Stimulated activated CD8-positive, alpha-beta memory T cell treated with anti-CD3 and anti-CD28 coated beads, Interleukin-2, amount 100 ng/mL, for 48 hours (primary cell): ENCODE data around the gene AP5M1.
"Not testable (repeated sequence)": the region's sequence is repeated elsewhere in the genome, so short reads cannot be mapped to it uniquely, and the experiment has no call there.

Experiments used
- DNase-seq, 2 donors: peaks; one replicate each; pipeline ENCODE4 v3.0.0-alpha.2; 2020; ENCODE audit warnings: low read depth in 2 of 2

The AP5M1 gene, protein sequence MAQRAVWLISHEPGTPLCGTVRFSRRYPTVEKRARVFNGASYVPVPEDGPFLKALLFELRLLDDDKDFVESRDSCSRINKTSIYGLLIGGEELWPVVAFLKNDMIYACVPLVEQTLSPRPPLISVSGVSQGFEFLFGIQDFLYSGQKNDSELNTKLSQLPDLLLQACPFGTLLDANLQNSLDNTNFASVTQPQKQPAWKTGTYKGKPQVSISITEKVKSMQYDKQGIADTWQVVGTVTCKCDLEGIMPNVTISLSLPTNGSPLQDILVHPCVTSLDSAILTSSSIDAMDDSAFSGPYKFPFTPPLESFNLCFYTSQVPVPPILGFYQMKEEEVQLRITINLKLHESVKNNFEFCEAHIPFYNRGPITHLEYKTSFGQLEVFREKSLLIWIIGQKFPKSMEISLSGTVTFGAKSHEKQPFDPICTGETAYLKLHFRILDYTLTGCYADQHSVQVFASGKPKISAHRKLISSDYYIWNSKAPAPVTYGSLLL

DNA sequence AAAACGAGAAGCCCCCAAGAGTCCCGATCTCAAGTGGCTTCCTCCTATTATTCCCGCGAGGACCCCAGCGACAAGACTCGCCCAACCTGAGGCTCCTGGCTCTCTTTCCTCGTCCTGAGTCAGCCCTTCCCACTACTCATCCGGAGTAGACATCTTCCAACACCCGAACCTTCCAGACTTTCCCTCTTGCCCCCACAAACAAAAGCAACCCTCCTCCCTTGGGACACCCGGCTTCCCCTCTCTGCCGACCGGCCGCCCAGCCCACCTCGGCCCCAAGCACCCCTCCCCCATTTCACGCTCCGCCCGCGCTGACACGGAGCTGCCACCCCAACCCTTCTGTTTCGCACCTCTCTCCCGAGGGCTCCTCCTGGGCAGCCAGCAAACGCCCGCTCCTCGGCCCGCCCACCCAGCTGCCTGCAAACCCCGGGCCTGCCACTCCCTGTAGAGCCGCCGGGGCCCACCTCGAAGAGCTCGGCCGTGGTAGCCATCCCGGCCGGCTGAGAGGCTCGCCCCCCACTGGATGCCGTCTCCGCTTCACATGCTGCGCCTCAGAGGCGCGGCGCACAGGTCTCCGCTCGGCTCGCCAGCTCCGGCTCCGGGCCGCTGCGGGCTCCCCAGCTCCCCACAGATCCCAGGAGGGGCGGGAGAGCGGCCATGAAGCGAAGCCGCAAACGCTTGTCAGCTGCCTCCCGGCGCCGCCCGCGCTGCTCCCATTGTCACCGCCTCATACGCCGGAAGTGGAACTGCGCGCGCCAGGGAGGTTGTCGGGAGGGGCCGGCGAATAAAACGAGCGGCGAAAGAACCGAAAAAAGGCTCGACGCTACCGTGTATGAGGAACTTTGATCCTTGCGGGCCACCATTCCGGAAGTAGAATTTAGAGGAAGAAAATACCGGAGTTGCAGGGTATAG, at the start of gene AP5M1, which contains the start of gene EXOC5:
AP5M1 (plus strand) TSS at position 811 of the 909 bp plus-strand sequence. CDS start 344 bp downstream, outside the sequence.
EXOC5 (minus strand) TSS at position 745 of the 909 bp plus-strand sequence; CDS start at position 488, 257 bp downstream.
- peak; percentile 84 to 86 for DNase-seq

DNA sequence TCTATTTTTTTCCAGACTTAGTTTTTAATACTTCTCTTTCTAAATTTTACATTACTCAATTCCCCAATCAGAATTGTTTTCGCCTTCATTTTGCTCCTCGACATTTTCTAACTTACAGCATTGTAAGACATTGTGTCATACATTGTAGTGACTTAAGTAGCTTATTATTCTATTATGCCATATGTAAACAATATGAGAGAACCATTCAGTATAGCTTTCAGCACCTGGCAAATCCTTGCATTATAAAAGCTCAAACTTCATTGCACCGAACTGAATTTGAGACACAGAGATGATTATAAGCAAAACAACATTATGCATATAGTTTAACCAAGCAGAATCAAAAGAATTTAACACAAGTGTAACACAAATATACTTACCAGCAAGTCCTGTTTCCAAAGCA, 46.8 kb upstream of the AP5M1 start:
- no peak for DNase-seq

DNA sequence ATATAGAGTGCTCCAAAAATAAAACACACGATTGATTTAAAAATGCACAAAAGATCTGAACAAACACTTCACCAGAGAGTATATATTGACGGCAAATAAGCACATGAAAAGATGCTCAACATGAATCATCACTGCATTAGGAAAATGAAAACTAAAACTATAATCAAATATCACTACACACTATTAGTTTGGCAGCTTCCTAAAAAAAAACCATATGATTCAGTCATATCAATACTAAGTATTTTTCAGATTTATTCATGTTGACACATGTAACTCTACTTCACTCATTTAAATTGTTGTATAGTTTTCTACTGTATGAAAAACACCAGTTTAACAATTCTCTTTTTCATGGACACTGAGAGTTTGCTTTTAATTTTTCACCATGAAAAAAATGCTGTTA, 41.7 kb upstream of the AP5M1 start:
- DNase-seq, result no peak

DNA sequence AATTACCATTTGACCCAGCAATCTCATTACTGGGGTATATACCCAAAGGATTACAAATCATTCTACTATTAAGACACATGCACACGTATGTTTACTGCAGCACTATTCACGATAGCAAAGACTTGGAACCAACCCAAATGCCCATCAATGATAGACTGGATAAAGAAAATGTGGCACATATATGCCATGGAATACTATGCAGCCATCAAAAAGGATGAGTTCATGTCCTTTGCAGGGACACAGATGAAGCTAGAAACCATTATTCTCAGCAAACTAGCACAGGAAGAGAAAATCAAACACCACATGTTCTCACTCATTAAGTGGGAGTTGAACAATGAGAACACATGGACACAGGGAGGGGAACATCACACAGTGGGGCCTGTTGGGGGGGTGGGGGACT, 40.5 kb upstream of the AP5M1 start:
- DNase-seq, result not testable (repeated sequence)

DNA sequence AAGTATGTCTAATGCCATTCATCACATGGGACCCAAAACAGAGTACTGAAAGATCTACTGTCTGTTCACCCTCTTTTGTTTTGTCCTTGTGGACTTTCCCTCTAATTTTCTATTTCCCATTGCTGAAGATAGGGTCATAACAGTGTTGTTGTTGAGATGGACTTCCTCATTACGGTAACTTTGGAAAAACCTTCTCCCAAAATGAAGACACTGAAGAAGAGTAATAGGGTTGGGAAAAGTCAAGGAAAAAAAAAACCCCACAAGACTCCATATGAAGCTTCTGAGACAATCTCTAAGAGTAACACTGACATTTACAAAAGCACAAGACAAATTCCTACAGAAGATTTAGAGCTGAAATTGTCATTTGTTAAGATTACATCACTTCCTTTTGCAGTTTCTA, 36.8 kb upstream of the AP5M1 start:
- no peak for DNase-seq

DNA sequence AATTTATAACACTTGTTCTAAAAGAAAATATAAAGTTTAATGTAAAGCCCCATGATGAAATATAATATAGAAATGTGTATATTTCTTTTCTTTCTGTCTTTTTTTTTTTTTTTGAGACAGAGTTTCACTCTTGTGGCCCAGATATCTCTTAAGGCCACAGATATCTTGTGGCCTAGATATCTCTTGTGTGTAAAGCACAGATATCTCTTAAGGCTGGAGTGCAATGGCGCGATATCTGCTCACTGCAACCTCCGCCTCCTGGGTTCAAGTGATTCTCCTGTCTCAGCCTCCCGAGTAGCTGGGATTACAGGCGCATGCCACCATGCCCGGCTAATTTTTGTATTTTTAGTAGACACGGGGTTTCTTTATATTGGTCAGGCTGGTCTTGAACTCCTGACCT, 28.7 kb upstream of the AP5M1 start:
- not testable (repeated sequence) for DNase-seq

DNA sequence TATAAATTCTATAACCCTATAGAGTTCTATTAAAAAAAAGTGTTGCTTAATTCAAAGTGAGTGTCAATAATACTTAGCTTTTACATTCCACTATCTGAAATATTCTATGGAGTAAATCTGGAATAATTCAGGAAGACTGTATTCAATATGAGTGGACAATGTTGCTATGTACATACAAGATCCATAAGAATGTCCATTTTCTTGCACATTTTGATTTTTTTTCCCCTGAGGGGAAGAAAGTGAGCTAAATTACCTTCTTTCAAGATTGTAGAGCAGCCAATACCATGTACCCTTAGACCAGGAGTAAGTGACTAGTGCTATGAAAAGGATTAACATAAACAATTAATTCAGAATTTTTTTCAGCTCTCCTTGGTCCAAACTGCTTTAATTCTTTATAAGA, 25.5 kb upstream of the AP5M1 start:
- DNase-seq, result no peak

DNA sequence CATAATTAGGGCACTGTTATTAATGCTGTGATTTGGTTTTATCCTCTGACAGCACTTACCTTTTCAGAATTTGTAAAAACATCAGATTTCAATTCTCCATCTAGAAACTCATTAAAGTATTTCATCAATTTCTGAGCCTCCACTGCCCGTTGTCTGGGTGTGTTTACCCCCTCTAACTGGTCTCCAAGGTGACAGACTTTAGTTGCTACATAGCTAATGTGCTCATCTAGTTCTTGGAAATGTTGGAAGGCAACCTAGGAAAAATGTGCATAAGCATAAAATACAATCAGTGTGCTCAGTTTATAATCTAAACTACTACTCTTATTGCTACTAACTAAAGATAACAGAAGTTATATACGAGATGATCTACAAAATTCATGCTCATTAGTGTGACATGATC, 24.7 kb upstream of the AP5M1 start:
- no peak for DNase-seq

DNA sequence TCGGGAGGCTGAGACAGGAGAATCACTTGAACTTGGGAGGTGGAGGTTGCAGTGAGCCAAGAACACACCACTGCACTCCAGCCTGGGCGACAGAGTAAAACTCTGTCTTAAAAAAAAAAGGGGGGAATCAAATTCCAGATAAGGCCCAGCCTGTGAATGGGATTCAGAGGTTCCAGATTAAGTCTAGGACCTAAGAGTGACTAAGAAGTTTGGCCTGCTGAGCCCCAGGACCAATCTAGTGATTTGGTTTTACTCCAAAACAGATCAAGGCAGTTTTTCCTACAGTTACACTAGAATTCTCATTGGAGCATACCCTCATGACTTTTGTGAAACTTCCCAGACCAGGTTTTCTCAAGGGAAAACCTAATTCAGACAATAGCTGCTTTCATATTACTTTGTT, 22.8 kb upstream of the AP5M1 start:
- no peak for DNase-seq

DNA sequence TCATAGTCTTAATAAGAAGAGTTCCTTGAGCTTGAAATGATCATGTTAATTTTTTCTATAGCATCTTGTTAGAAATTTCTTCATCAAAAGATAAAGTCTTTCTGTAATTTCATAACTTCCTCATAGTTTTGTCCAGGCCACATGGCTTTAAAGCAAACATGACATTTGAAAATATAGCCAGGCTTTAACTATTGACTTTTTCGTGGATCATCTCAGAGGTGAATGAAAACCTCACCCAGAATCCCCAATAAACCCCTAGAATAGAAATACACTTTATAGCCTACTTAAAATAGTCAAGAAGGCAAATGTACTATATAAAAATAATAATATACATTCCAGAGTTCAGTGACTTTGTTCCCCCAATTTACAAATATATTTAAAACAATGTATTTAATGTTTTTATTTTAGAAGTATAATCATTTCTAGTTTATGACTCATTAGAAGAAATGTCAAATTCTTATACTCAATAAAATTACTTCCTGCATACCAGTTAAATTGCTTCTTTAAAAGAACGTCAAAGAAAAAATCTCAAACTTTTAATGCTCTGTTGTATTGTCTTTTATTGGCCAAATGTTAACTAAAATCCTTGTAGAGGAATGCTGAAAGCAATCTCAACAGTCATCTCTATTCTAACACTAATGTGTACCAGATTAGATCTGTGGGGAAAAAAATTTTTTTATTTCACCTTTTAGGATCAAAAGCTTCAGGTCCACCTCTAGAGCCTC, 21.7 kb upstream of the AP5M1 start:
- no peak for DNase-seq

DNA sequence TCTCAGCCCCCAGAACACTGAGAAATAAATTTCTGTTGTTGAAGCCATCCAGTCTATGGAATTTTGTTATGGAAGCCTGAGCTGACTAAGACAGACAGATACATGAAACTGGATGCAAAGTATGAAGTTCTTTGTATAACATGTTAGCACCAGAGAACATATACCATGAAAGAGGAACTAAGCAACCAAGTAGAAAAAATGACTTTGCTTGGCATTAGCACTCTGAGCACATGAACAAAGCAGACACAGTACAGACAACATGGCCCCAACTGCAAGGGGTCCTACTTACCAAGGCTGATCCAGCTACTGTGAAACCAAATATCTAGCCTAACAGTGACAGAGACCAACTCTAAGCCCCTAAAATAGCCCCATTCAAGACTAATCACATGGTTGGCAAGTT, 13.9 kb upstream of the AP5M1 start:
- no peak for DNase-seq

DNA sequence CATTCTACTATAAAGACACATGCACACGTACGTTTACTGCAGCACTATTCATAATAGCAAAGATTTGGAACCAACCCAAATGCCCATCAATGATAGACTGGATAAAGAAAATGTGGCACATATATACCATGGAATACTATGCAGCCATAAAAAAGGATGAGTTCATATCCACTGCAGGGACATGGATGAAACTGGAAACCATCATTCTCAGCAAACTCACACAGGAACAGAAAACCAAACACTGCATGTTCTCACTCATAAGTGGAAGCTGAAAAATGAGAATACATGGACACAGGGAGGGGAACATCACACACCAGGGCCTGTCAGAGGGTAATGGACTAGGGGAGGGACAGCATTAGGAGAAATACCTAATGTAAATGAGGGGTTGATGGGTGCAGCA, 10.6 kb upstream of the AP5M1 start:
- DNase-seq, result not testable (repeated sequence)

DNA sequence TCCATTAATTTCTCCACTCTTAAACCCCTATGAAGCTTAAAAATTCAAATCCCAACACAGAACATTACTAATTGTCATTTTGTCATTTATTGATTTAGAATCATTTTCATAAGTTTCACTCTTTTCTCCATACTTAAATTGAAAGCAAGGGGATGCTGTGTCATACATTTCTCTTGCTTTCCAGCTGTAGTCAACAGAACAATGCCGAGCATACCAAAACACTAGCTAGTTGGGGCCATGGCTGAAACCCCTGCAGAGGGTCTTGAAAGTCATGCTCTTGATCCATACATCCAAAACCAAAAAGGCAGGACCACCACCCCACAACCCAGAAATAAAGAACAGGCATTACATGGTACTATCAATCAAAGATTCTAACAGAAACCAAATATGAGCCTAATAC, 9.1 kb upstream of the AP5M1 start:
- DNase-seq, result no peak

DNA sequence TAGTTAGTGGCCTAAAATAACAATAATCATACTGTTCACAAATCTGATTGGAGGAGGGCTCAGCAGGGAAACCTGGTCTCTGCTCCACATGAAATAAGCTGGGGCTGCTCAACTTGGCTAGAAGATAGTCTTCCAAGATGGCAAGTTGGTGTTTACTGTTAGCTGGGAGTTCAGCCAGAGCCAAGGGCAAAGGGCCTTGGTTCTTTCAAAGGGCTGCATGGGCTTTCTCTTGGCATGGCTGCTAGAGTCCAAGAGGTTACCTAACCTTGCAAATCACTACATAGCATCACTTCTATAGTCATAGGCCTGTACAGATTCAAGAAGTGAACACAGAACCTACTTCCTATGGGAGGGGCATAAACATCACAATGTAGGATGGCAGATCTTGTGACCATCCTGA, 7.2 kb upstream of the AP5M1 start:
- DNase-seq, result no peak

DNA sequence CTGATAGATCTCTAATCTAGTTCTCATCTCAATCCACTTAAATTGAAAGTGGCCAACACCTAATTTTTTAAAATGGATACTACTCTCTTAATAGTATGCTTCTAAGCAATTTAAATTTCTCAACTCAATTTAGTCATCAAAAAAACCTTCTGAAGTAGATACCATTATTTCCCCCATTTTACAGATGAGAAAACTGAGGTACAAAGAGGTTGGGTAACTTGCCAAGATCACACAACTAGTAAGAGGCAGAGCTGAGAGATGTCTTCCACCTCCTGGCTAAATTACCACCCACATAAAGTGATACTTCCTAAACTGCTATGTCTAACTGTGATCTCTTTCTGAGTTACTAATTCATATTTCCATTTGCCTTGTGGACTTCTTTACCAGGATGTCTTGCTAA, 6.7 kb upstream of the AP5M1 start:
- no peak for DNase-seq

DNA sequence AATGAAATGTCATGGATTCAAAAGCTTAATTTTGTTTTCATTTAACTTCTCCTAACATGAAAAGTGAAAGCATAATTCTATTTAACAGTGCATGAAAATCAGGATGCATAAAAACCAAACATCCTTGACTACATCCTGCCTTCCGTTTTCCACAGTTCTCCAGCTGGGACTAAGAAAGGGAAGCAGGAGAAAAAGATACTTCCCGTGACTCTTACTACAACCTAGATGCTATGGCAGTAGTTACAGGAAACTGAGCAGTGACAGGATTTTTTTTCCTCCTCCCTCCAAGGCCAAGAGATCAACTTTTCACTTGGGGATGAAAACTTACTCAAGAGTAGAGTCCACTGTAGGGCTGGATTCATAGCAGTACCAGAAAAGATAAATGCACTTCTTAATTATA, 2.7 kb upstream of the AP5M1 start:
- DNase-seq, result no peak

DNA sequence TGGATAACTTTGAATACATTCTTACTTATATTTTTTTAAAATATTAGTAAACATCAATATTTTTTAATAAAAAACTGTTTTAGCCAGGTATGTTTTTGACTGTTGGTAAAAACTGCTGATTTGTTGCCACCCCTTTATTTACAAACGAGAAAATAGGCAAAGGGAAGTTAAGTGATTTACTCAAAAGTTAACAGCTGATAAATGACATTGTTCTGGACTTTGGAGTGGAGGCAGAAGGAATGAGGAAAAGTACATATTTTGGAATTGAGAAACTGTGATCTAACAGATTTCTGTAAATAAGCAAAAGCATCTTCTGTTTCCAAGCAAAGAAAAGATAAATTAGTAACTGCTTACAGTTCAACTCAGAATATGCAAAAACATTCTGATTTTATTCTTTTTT, 4.5 kb downstream of the AP5M1 start:
- DNase-seq, result no peak

DNA sequence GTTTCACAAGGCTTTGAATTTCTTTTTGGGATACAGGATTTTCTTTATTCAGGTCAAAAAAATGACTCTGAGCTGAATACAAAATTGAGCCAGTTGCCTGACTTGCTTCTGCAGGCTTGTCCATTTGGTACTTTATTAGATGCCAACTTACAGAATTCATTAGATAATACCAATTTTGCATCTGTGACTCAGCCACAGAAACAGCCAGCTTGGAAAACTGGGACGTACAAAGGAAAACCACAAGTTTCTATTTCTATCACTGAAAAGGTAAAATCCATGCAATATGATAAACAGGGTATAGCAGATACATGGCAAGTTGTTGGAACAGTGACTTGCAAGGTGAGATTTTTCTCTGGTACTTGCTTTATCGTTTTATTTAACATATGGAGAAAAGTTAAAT, 5.8 kb downstream of the AP5M1 start:
- no peak for DNase-seq

DNA sequence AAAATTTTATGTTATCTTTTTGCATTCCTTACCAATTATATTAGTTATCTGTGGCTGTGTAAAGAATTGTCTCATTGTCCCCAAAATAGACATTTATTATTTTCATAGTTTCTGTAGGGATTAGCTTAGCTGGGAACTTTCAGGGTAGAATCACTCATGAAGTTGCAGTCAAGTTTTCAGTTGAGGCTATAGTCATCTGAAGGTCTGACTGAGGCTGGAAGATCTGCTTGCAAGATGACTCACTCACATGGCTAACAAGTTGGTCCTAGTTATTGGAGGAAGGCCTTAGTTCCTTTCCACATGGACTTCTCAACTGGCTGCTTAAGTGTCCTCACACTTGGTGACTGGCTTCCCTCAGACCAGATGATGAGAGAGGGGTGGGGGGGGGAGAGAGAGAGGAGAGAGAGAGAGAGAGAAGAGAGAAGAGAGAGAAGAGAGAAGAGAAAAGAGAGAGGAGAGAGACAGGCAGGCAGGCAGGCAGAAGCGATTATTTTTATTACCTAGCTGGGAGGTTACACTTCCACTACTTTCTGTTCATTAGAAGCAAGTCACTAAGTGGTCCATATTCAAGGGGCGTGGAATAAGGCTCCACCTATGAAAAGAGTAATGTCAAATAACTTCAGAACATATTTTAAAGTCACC, 6.4 kb downstream of the AP5M1 start:
- no peak for DNase-seq

DNA sequence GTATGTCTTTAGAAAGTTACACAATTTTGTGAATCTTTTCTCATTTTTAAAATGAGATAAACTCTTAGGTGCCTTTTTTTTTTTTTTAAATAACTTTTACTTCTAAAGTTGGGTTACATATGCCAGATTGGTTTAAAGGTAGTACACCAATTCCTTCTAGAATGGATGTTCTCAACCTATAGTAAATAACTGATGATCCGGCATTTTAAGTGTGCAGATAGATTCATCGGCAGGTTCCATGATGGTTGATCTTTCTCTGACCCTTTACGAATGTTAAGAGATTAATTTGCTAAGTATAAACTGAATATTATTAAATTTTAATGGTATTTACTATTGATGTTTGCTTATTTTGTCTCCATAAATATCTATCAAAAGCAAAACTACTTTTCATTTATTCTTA, 8.3 kb downstream of the AP5M1 start:
- no peak for DNase-seq

DNA sequence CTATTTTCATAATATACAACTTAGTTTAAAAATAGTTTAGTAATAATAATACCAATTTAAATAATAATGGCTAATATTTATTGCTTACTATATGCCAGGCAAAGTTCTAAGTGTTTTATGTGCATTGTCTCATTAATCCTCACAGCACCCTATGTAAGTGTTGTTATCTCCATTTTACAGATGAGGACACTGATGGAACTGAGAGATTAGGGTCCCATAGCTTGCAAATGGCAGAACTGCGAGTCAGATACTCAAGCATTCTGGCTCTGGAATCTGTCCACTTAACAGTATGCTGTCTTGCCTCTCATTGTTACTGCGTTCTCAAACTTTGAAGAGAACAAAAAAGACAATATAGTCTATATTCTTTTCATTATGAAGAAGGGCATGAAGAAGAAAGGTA, 19.0 kb downstream of the AP5M1 start:
- DNase-seq, result no peak
